HepG2 (cell line): Measurements from ENCODE around the gene CCDC120. TPM values are rescaled to one million over a fixed set of nuclear protein-coding genes. Genes with fewer than 3 reads are reported as not detected.
A peak's percentile ranks its signal among the peaks of the same experiment; 100 is the strongest.

Experiments used
- ATRX ChIP-seq: sonication (generic); formaldehyde crosslinking; IDR thresholded peaks from 2 replicates; pipeline ENCODE4 v1.4.0; 2020; ENCODE audit warnings: missing genetic modification reagents, borderline replicate concordance
- FOXA3 ChIP-seq: IDR thresholded peaks from 2 replicates; pipeline ENCODE4 v1.6.1; 2016; ENCODE audit warnings: missing genetic modification reagents, missing compliant biosample characterization
- GRHL1 ChIP-seq: sonication (generic); formaldehyde crosslinking; conservative IDR thresholded peaks from 2 replicates; pipeline ENCODE4 v1.8.0; 2022; ENCODE audit warnings: missing genetic modification reagents
- HOXA3 ChIP-seq: sonication (generic); formaldehyde crosslinking; IDR thresholded peaks from 2 replicates; pipeline ENCODE4 v1.5.0; 2020; ENCODE audit warnings: missing genetic modification reagents
- KAT8 ChIP-seq: IDR thresholded peaks from 2 replicates; pipeline ENCODE4 v1.6.1; 2016; ENCODE audit warnings: missing genetic modification reagents, missing compliant biosample characterization
- KMT2B ChIP-seq: IDR thresholded peaks from 2 replicates; pipeline ENCODE4 v1.6.1; 2016; ENCODE audit warnings: missing genetic modification reagents, missing compliant biosample characterization
- MTA3 ChIP-seq: sonication (generic); formaldehyde crosslinking; IDR thresholded peaks from 2 replicates; pipeline ENCODE4 v1.4.0; 2020; ENCODE audit warnings: missing genetic modification reagents
- PCBP1 ChIP-seq: fragments of 200-400 bp; formaldehyde crosslinking; IDR thresholded peaks from 2 replicates; pipeline ENCODE4 v1.6.1; 2017; ENCODE audit warnings: mild to moderate bottlenecking, low read depth, low read length, borderline replicate concordance
- POLR2A ChIP-seq, 2 experiments: IDR thresholded peaks; 2 replicates each; pipeline ENCODE4 v1.6.1; 2011; ENCODE audit warnings: low read depth in 2 of 2, low read length in 2 of 2, mild to moderate bottlenecking in 1 of 2, moderate library complexity in 1 of 2; ENCODE audit not compliant: insufficient read depth in 1 of 2
- RNF219 ChIP-seq: sonication (generic); formaldehyde crosslinking; IDR thresholded peaks from 2 replicates; pipeline ENCODE4 v1.5.0; 2020; ENCODE audit warnings: mild to moderate bottlenecking, missing genetic modification reagents
- SP5 ChIP-seq: IDR thresholded peaks from 2 replicates; pipeline ENCODE4 v1.6.1; 2016; ENCODE audit warnings: low read depth, borderline replicate concordance
- ZNF20 ChIP-seq: sonication (generic); formaldehyde crosslinking; IDR thresholded peaks from 2 replicates; pipeline ENCODE4 v1.4.0; 2020; ENCODE audit warnings: mild to moderate bottlenecking, moderate library complexity, missing genetic modification reagents
- ZNF331 ChIP-seq: sonication (generic); formaldehyde crosslinking; IDR thresholded peaks from 2 replicates; pipeline ENCODE4 v1.4.0; 2020; ENCODE audit warnings: missing genetic modification reagents
- ZNF574 ChIP-seq: sonication (generic); formaldehyde crosslinking; IDR thresholded peaks from 2 replicates; pipeline ENCODE4 v1.4.0; 2020; ENCODE audit warnings: missing genetic modification reagents
- ZNF879 ChIP-seq: sonication (generic); formaldehyde crosslinking; IDR thresholded peaks from 2 replicates; pipeline ENCODE4 v1.8.1; 2023; ENCODE audit warnings: missing genetic modification reagents
- polyA plus RNA-seq, 8 experiments: library from polyadenylated mRNA; depleted of rRNA in 3 of 8; stranded (reverse) in 7 of 8; unstranded in 1 of 8; fragments of >200 nt; fragmentation: Illumina TruSeq in 4 of 8; extraction: Trizol in 4 of 8; gene quantifications; 2 replicates each; pipeline versions ENCODE4 v1.2.1 to v1.2.3, GENCODE V29; 2011 to 2016; ENCODE audit warnings: low read depth in 4 of 8, missing spikeins in 1 of 8, mixed read lengths in 1 of 8; ENCODE audit not compliant: insufficient read depth in 1 of 8
- total RNA-seq, 5 experiments: library from RNA; depleted of rRNA; stranded (reverse); fragments of >200 nt; fragmentation: Illumina TruSeq; extraction: Trizol; gene quantifications; 2 replicates each; pipeline ENCODE4 v1.2.3, GENCODE V29; 2016; ENCODE audit warnings: low read depth in 1 of 5
- TF ChIP-seq, protein P1 (sequence below): sonication (generic); formaldehyde crosslinking; conservative IDR thresholded peaks from 2 replicates; pipeline ENCODE4 v1.4.0; 2020; ENCODE audit warnings: missing genetic modification reagents
- TF ChIP-seq, protein P2 (sequence below): sonication (generic); formaldehyde crosslinking; IDR thresholded peaks from 2 replicates; pipeline ENCODE4 v1.8.0; 2022; ENCODE audit warnings: mild to moderate bottlenecking, missing genetic modification reagents, borderline replicate concordance
- TF ChIP-seq, protein P3 (sequence below): sonication (generic); formaldehyde crosslinking; IDR thresholded peaks from 2 replicates; pipeline ENCODE4 v1.4.0; 2020; ENCODE audit warnings: missing genetic modification reagents, mild to moderate bottlenecking, borderline replicate concordance

Gene CCDC120
- total and polyA plus RNA-seq, 2 of the 13 experiments (the other 11 are each of a cell fraction or from before 2014, with no cell fraction given): 0.89 to 3.2 TPM

DNA sequence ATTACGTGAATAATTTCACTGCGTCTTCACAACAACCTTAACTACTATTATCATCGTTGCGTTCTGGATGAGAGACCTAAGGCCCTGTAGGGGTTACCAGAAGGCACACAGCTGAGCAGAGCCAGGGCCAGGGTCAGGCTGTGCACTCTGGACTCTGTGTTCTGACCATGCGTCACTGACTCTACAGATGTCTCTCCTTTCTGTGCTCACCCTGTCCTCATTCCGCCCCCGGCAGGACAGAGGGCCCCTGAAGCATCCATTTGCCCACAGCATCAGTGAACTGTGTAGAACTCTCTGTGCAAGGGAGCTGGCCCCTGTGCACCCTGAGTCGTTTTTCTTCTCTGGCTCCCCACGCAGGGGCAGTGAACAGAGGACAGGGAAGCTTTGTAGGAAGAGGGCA is 43.4 kb downstream of the CCDC120 start (continued):
- TF ChIP-seq, protein P1, sequence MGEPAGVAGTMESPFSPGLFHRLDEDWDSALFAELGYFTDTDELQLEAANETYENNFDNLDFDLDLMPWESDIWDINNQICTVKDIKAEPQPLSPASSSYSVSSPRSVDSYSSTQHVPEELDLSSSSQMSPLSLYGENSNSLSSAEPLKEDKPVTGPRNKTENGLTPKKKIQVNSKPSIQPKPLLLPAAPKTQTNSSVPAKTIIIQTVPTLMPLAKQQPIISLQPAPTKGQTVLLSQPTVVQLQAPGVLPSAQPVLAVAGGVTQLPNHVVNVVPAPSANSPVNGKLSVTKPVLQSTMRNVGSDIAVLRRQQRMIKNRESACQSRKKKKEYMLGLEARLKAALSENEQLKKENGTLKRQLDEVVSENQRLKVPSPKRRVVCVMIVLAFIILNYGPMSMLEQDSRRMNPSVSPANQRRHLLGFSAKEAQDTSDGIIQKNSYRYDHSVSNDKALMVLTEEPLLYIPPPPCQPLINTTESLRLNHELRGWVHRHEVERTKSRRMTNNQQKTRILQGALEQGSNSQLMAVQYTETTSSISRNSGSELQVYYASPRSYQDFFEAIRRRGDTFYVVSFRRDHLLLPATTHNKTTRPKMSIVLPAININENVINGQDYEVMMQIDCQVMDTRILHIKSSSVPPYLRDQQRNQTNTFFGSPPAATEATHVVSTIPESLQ (CRISPR knock-in tag): no peak
- TF ChIP-seq MTA3: no peak
- no peak for TF ChIP-seq ZNF879
- no peak; the same call in 1 of the 2 replicates for TF ChIP-seq FOXA3 (CRISPR knock-in tag)
- TF ChIP-seq ZNF20 (CRISPR knock-in tag): no peak
- no peak for TF ChIP-seq RNF219
- TF ChIP-seq KAT8 (CRISPR knock-in tag): 0 out of 2 replicates have a peak, but pooled peaks have one; percentile 15
- 0 out of 4 replicates have a peak, but pooled peaks of 1 of the 2 experiments have one; percentile 40 for TF ChIP-seq POLR2A (IDR thresholded peaks at IDR 0.05; ENCODE audit: insufficient read depth in 1 of 2, low read depth in 2 of 2, low read length in 2 of 2)
- TF ChIP-seq ZNF331 (CRISPR knock-in tag): no peak
- no peak for TF ChIP-seq GRHL1 (CRISPR knock-in tag)
- TF ChIP-seq HOXA3 (CRISPR knock-in tag): peak; percentile 28; the same call in 1 of the 2 replicates
- TF ChIP-seq, protein P2, sequence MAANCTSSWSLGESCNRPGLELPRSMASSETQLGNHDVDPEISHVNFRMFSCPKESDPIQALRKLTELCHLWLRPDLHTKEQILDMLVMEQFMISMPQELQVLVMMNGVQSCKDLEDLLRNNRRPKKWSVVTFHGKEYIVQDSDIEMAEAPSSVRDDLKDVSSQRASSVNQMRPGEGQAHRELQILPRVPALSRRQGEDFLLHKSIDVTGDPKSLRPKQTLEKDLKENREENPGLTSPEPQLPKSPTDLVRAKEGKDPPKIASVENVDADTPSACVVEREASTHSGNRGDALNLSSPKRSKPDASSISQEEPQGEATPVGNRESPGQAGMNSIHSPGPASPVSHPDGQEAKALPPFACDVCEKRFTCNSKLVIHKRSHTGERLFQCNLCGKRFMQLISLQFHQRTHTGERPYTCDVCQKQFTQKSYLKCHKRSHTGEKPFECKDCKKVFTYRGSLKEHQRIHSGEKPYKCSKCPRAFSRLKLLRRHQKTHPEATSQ: no peak
- TF ChIP-seq ATRX (CRISPR knock-in tag): no peak
- TF ChIP-seq PCBP1: no peak
- no peak for TF ChIP-seq SP5
- TF ChIP-seq, protein P3, sequence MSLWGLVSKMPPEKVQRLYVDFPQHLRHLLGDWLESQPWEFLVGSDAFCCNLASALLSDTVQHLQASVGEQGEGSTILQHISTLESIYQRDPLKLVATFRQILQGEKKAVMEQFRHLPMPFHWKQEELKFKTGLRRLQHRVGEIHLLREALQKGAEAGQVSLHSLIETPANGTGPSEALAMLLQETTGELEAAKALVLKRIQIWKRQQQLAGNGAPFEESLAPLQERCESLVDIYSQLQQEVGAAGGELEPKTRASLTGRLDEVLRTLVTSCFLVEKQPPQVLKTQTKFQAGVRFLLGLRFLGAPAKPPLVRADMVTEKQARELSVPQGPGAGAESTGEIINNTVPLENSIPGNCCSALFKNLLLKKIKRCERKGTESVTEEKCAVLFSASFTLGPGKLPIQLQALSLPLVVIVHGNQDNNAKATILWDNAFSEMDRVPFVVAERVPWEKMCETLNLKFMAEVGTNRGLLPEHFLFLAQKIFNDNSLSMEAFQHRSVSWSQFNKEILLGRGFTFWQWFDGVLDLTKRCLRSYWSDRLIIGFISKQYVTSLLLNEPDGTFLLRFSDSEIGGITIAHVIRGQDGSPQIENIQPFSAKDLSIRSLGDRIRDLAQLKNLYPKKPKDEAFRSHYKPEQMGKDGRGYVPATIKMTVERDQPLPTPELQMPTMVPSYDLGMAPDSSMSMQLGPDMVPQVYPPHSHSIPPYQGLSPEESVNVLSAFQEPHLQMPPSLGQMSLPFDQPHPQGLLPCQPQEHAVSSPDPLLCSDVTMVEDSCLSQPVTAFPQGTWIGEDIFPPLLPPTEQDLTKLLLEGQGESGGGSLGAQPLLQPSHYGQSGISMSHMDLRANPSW (CRISPR knock-in tag): no peak
- 0 out of 2 replicates have a peak, but pooled peaks have one; percentile 25 for TF ChIP-seq ZNF574
- no peak for TF ChIP-seq KMT2B (CRISPR knock-in tag)
